HCT116 (cell line): ENCODE data around the gene PDE1A. TPM values are rescaled to one million over a fixed set of nuclear protein-coding genes. Genes with fewer than 3 reads are reported as not detected.

Experiments used
- ATAC-seq: fragments of 200-7000 bp; cut with Tn5 transposase; 2 replicates; pipeline ENCODE4 v1.9.1; 2020; ENCODE audit warnings: mild to moderate bottlenecking, moderate library complexity
- BruUV-seq: library from RNA; stranded (reverse); fragments of 400-500 nt; replicated peaks from 2 replicates; lab custom pipeline; 2021; lab: Mats Ljungman, UMichigan
- CTCF ChIA-PET: fragments of 300-600 bp; sonication (Branson Sonifier 250); formaldehyde crosslinking; loops from one replicate; lab custom pipeline; 2021; ENCODE audit warnings: antibody characterized with exemption; lab: Charles Lee
- POLR2A ChIA-PET: fragments of 300-600, 350-600 bp; sonication (Branson Sonifier 250); formaldehyde crosslinking; loops from one replicate; lab custom pipeline; 2021; ENCODE audit warnings: antibody characterized with exemption; lab: Charles Lee
- RAD21 ChIA-PET, 2 experiments: fragments of 300-600 bp; sonication (Branson Sonifier 250); formaldehyde crosslinking; loops; one replicate each; lab custom pipeline; 2023; ENCODE audit warnings: low total read pairs in 2 of 2; ENCODE audit not compliant: uncharacterized antibody in 2 of 2, unreplicated experiment in 2 of 2, low non-redundant PET in 1 of 2; lab: Charles Lee
- DNase-seq: peaks from one replicate; pipeline ENCODE4 v3.0.0-alpha.2; 2010; ENCODE audit warnings: low read depth, low spot score
- H2AFZ ChIP-seq: fragments of 200-600 bp; shearing (Covaris generic), sonication (generic); 2 replicates; pipeline ENCODE4 v1.6.1; 2017; ENCODE audit warnings: low read depth, mixed run types, mixed read lengths, antibody characterized with exemption, low read length; ENCODE audit not compliant: poor library complexity, severe bottlenecking
- H3K27ac ChIP-seq: 2 replicates; pipeline ENCODE4 v1.5.1; 2012; ENCODE audit warnings: low read depth, low read length
- H3K27me3 ChIP-seq: fragments of 200-600 bp; sonication (generic); 2 replicates; pipeline ENCODE4 v1.6.1; 2016; ENCODE audit warnings: mixed run types, low read length, mixed read lengths; ENCODE audit not compliant: insufficient read depth
- H3K36me3 ChIP-seq, 2 experiments: fragments of 200-500 bp in 1 of 2; fragments of 200-600 bp in 1 of 2; sonication (Bioruptor generic) in 1 of 2; sonication (generic) in 1 of 2; 2 replicates each; pipeline versions ENCODE4 v1.5.1 to v1.6.1; 2014 to 2016; ENCODE audit warnings: low read length in 2 of 2, inconsistent platforms in 1 of 2, mixed read lengths in 1 of 2, mixed run types in 1 of 2; ENCODE audit not compliant: insufficient read depth in 2 of 2, control insufficient read depth in 1 of 2
- H3K4me1 ChIP-seq, 2 experiments: fragments of 200-600 bp in 1 of 2; sonication (generic) in 1 of 2; 2 replicates each; pipeline versions ENCODE4 v1.5.1 to v1.6.1; 2012 to 2017; ENCODE audit warnings: low read length in 2 of 2, inconsistent platforms in 1 of 2, mild to moderate bottlenecking in 1 of 2, mixed read lengths in 1 of 2, mixed run types in 1 of 2, moderate library complexity in 1 of 2; ENCODE audit not compliant: insufficient read depth in 2 of 2, control insufficient read depth in 1 of 2
- H3K4me2 ChIP-seq: fragments of 200-600 bp; sonication (generic); 2 replicates; pipeline ENCODE4 v1.6.1; 2017; ENCODE audit warnings: mixed run types, low read length, mixed read lengths
- H3K4me3 ChIP-seq, 2 experiments: fragments of 200-600 bp in 1 of 2; sonication (generic) in 1 of 2; replicated peaks in 1 of 2; 2 replicates each; pipeline ENCODE4 v1.5.1; 2011 to 2016; ENCODE audit warnings: low read length in 2 of 2, control low read depth in 1 of 2, low read depth in 1 of 2, mild to moderate bottlenecking in 1 of 2, mixed read lengths in 1 of 2, mixed run types in 1 of 2
- H3K79me2 ChIP-seq: fragments of 200-600 bp; sonication (generic); 2 replicates; pipeline ENCODE4 v1.6.1; 2017; ENCODE audit warnings: mild to moderate bottlenecking, mixed run types, low read length, moderate library complexity, mixed read lengths; ENCODE audit not compliant: insufficient read depth
- H3K9ac ChIP-seq: fragments of 200-600 bp; sonication (generic); 2 replicates; pipeline ENCODE4 v1.6.1; 2016; ENCODE audit warnings: low read length, mixed read lengths
- H3K9me2 ChIP-seq: fragments of 200-600 bp; sonication (generic), shearing (Covaris generic); 2 replicates; pipeline ENCODE4 v1.6.1; 2017; ENCODE audit warnings: mixed run types, mild to moderate bottlenecking, moderate library complexity; ENCODE audit not compliant: insufficient read depth
- H3K9me3 ChIP-seq, 2 experiments: fragments of 200-500 bp in 1 of 2; fragments of 200-600 bp in 1 of 2; sonication (Bioruptor generic) in 1 of 2; sonication (generic) in 1 of 2; 2 replicates each; pipeline ENCODE4 v1.6.1; 2014 to 2017; ENCODE audit warnings: low read length in 2 of 2, mixed read lengths in 2 of 2, inconsistent platforms in 1 of 2, low read depth in 1 of 2, mild to moderate bottlenecking in 1 of 2, mixed run types in 1 of 2, moderate library complexity in 1 of 2; ENCODE audit not compliant: control insufficient read depth in 1 of 2, insufficient read depth in 1 of 2
- H4K20me1 ChIP-seq: fragments of 200-600 bp; sonication (generic), shearing (Covaris generic); 2 replicates; pipeline ENCODE4 v1.6.1; 2017; ENCODE audit warnings: mixed run types, mild to moderate bottlenecking, moderate library complexity; ENCODE audit not compliant: insufficient read depth
- CEBPB ChIP-seq: IDR thresholded peaks from 2 replicates; pipeline ENCODE4 v1.6.1; 2012; ENCODE audit warnings: low read depth
- CTCF ChIP-seq, 3 experiments: fragments of 200-600 bp in 1 of 3; sonication (generic) in 1 of 3; IDR thresholded peaks in 2 of 3; conservative IDR thresholded peaks in 1 of 3; 2 replicates each; pipeline ENCODE4 v1.5.1; 2012 to 2017; ENCODE audit warnings: low read depth in 2 of 3, low read length in 2 of 3, antibody characterized with exemption in 1 of 3, borderline replicate concordance in 1 of 3, control low read depth in 1 of 3, mild to moderate bottlenecking in 1 of 3, mixed read lengths in 1 of 3, mixed run types in 1 of 3, moderate library complexity in 1 of 3; ENCODE audit not compliant: insufficient read depth in 1 of 3
- FOSL1 ChIP-seq: IDR thresholded peaks from 2 replicates; pipeline ENCODE4 v1.6.1; 2012; ENCODE audit warnings: low read depth
- JUND ChIP-seq: IDR thresholded peaks from 2 replicates; pipeline ENCODE4 v1.6.1; 2012
- RAD21 ChIP-seq: IDR thresholded peaks from 2 replicates; pipeline ENCODE4 v1.6.1; 2012; ENCODE audit warnings: low read depth, mild to moderate bottlenecking
- TCF7L2 ChIP-seq: IDR thresholded peaks from 2 replicates; pipeline ENCODE4 v1.7.0; 2011; ENCODE audit warnings: borderline replicate concordance, inconsistent platforms; ENCODE audit not compliant: insufficient read depth, insufficient read length; ENCODE audit errors: extremely low read depth
- YY1 ChIP-seq: IDR thresholded peaks from 2 replicates; pipeline ENCODE4 v1.6.1; 2011; ENCODE audit warnings: low read length, low read depth, moderate library complexity, mild to moderate bottlenecking; ENCODE audit not compliant: insufficient replicate concordance; ENCODE audit errors: extremely low read depth
- ZBTB33 ChIP-seq: IDR thresholded peaks from 2 replicates; pipeline ENCODE4 v1.6.1; 2011; ENCODE audit warnings: mild to moderate bottlenecking, low read length, moderate library complexity; ENCODE audit not compliant: insufficient replicate concordance; ENCODE audit errors: extremely low read depth
- intact Hi-C: fragments of 100-400 bp; cut with micrococcal nuclease; formaldehyde crosslinking; loops from 2 replicates; pipeline ENCODE4 v1.10.0; 2022
- total RNA-seq: library from RNA; stranded (reverse); gene quantifications from one replicate; pipeline ENCODE4 v1.2.1, GENCODE V29; 2021; ENCODE audit not compliant: unreplicated experiment

The PDE1A gene
- total RNA-seq, 1 experiment from 2014 or later, result 0.12 TPM

- intact Hi-C loops, result no loop called here
- Histone ChIP-seq H3K9ac (no peak overlapping the region), H3K9me2 (no peaks in the 10 kb centered on the region), H3K27me3 (no peaks in the 10 kb centered on the region), H3K79me2 (no peaks in the 10 kb centered on the region), H3K27ac (no peak overlapping the region), H3K4me3 (no peak overlapping the region), H3K4me1 (no peaks in the 10 kb centered on the region), H2AFZ (no peak overlapping the region), H4K20me1 (no peaks in the 10 kb centered on the region), H3K9me3 (no peaks in the 10 kb centered on the region), H3K4me2 (no peak overlapping the region), H3K36me3 (no peaks in the 10 kb centered on the region)
- ChIA-PET POLR2A (no interaction called here), RAD21 (no interaction called here), CTCF (no interaction called here)
- no TSS peak for BruUV-seq
- ATAC-seq, result no peak
- no peak for DNase-seq
- TF ChIP-seq TCF7L2 (no peak), YY1 (no peak), CTCF (IDR thresholded peaks at IDR 0.05 in 2 of 3, conservative IDR thresholded peaks at IDR 0.05 in 1 of 3; ENCODE audit: borderline replicate concordance in 1 of 3, insufficient read depth in 1 of 3, low read depth in 2 of 3, low read length in 2 of 3) (no peak), JUND (no peak), ZBTB33 (no peak), CEBPB (no peak), RAD21 (no peak), FOSL1 (no peak)
Measured at GRCh38 chr2:182319556-182320505, 107.0 kb downstream of the PDE1A start.
